ENCODE results near the gene NFIL3. TPM values are rescaled to one million over a fixed set of nuclear protein-coding genes. Genes with fewer than 3 reads are reported as not detected.

Gene NFIL3
- total RNA-seq, 4 donors from 2014 or later: 36.6 to 167 (median 56.3) TPM

DNA sequence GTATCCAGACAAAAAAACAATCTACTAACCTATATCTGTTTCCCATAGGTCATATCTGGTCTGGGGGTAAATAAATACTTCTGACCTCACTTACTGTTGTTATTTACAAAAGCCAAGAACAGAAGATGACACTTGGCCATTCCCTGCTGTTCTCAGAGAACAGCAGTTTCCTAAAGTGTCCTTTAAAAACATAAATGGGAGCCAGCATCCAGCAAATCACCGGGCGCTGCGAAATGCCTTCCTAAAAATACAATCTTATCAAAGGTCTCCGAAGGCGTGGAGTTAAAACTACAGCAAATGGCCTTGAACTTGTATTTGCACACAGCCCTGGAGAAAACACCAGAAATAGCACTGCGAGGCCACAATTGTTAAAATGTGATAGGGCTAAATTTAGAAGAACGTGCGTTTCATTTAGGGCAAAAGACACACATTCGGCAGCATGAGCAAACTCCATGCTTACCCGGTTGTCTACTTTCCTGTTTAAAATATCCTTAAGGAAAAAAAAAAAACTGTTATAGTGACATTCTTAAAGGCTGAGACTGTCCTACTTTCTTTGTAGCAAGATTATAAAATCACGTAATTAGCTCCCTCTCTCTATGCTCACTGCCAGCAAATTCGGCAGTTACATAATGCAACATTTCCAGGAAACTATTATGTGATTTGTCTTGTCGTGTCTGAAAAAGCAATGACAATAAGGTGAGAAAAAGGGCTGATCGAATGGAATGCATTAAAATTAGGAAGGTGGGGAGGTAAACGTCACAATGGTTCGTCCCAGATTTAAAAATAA is 1.5 kb downstream of the NFIL3 start:
- ATAC-seq: peak in 1 of 2 donors; percentile 36
- Histone ChIP-seq H3K27me3 (no peaks in the 10 kb centered on the region), H3K27ac (peak overlapping the region; percentile 94 to 99 (median 96)), H3K36me3 (no peaks in the 10 kb centered on the region), H3K4me3 (peak overlapping the region; percentile 76 to 94 (median 83)), H3K4me1 (peaks cover 14 to 38% of the 10 kb centered on the region in 2 donors), H3K9me3 (no peaks in the 10 kb centered on the region)
- TF ChIP-seq, protein P1, sequence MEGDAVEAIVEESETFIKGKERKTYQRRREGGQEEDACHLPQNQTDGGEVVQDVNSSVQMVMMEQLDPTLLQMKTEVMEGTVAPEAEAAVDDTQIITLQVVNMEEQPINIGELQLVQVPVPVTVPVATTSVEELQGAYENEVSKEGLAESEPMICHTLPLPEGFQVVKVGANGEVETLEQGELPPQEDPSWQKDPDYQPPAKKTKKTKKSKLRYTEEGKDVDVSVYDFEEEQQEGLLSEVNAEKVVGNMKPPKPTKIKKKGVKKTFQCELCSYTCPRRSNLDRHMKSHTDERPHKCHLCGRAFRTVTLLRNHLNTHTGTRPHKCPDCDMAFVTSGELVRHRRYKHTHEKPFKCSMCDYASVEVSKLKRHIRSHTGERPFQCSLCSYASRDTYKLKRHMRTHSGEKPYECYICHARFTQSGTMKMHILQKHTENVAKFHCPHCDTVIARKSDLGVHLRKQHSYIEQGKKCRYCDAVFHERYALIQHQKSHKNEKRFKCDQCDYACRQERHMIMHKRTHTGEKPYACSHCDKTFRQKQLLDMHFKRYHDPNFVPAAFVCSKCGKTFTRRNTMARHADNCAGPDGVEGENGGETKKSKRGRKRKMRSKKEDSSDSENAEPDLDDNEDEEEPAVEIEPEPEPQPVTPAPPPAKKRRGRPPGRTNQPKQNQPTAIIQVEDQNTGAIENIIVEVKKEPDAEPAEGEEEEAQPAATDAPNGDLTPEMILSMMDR (IDR thresholded peaks at IDR 0.05 in 4 of 5, conservative IDR thresholded peaks at IDR 0.05 in 1 of 5): no peak
- TF ChIP-seq POLR2A (IDR thresholded peaks at IDR 0.05): peak; percentile 33 to 41
- in situ Hi-C loops (cut with MboI; ENCODE audit: low sequenced_read_pairs in 4 of 4): loop anchor here (5.0 to 25.0 kb wide), 5 partner anchors 210 to 377 kb away; no protein-coding TSS in a partner anchor
- DNase-seq: peak; percentile 44 to 60
- intact Hi-C loops (cut with DNase I; ENCODE audit: low total_unique reads): loop anchor here (2.0 to 10.0 kb wide), 5 partner anchors 305 to 1817 kb away; partner anchors contain the start of genes CARD19 and GADD45G

DNA sequence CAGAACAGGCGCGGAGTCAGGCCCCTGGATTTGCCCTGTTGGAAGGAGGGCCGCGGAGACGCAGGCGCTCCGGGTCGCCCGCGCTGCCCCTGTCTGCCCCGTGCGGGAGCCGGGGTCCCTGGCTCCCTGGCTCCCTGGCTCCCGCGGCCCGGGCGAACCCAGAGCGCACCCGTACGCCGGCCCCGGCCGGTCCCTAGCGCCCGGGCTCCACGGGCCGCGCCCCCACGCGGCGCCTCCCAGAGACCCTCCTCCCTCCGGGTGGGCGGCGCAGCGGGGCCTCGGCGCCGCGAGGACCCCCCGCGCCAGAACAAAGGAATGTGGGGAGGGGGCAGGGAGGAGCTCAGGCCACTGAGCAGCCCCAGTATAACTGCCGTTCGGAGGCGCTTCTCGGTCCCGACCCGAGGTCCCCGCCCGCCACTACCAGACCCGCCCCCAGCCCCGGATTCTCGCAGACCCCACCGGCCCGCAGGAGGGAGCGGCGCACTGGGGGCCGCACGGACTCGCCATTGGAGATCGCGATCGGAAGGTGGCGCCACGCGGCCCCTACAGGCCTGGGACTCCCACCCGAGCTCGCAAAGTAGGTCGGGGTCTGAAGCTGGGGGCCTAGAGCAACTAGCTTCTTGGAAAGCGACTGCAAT is 2.4 kb downstream of the NFIL3 start:
- intact Hi-C loops (cut with DNase I; ENCODE audit: low total_unique reads) (loop anchor here (5.0 to 10.0 kb wide), 4 partner anchors 304 to 1676 kb away; partner anchors contain the start of gene CARD19), in situ Hi-C loops (cut with MboI; ENCODE audit: low sequenced_read_pairs in 4 of 4) (loop anchor here (5.0 to 25.0 kb wide), 5 partner anchors 209 to 376 kb away; no protein-coding TSS in a partner anchor)
- peak overlapping the region; percentile 76 to 94 (median 83) for H3K4me3 ChIP-seq
- no peaks in the 10 kb centered on the region for H3K36me3 ChIP-seq
- peaks cover 14 to 47% of the 10 kb centered on the region in 2 donors for H3K4me1 ChIP-seq
- H3K27me3 ChIP-seq: no peaks in the 10 kb centered on the region
- no peak for ATAC-seq
- H3K27ac ChIP-seq: peak overlapping the region; percentile 94 to 99 (median 96)
- H3K9me3 ChIP-seq: no peaks in the 10 kb centered on the region
- peak in 1 of 2 donors; percentile 47 for DNase-seq
- TF ChIP-seq, protein P1 (IDR thresholded peaks at IDR 0.05 in 4 of 5, conservative IDR thresholded peaks at IDR 0.05 in 1 of 5): peak in 4 of 5 experiments; percentile 13 to 62 (median 33)
- no peak for TF ChIP-seq POLR2A (IDR thresholded peaks at IDR 0.05)

DNA sequence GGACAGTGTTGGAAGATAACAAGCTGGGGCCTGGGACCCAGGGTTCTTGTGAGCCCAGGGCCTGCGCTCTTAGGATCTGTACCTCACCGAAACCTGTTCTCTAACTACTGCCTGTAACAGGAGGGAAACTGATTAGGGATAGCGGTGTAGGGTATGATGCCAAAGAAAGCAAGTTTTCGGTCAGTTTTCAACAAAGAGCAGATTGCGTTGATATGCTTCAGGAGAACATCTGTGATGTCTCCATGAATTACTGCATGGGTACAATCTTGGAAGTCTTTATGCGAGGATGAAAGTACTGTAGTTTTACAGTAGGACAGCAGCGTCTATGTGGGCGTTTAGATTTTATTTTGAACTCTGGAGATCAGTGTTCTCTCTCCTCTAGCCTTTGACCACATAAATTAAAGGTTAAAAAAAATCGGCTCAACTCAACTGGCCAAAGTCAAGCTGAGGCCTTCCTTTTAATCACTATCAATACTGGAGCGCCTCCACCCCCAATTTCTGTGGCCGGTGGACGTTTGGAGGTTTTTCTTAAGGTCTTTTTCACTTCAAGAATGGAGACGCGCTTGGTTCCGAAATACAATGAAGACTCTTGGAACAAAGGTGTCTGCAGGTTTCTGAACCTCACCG is 3.0 kb downstream of the NFIL3 start:
- no peak for TF ChIP-seq POLR2A (IDR thresholded peaks at IDR 0.05)
- TF ChIP-seq, protein P1 (IDR thresholded peaks at IDR 0.05 in 4 of 5, conservative IDR thresholded peaks at IDR 0.05 in 1 of 5): no peak
- Histone ChIP-seq H3K4me3 (peak overlapping the region; percentile 76 to 94 (median 83)), H3K27ac (peak overlapping the region; percentile 94 to 99 (median 96)), H3K9me3 (no peaks in the 10 kb centered on the region), H3K4me1 (peaks cover 14 to 47% of the 10 kb centered on the region in 2 donors), H3K27me3 (no peaks in the 10 kb centered on the region), H3K36me3 (no peaks in the 10 kb centered on the region)
- in situ Hi-C loops (cut with MboI; ENCODE audit: low sequenced_read_pairs in 4 of 4): loop anchor here (5.0 to 25.0 kb wide), 5 partner anchors 208 to 376 kb away; no protein-coding TSS in a partner anchor
- no peak for DNase-seq
- intact Hi-C loops (cut with DNase I; ENCODE audit: low total_unique reads): loop anchor here (5.0 to 10.0 kb wide), 4 partner anchors 303 to 1677 kb away; partner anchors contain the start of gene CARD19
- no peak for ATAC-seq
